GM18499 (cell line): ENCODE results near the gene BMPER.
A peak's percentile ranks its signal among the peaks of the same experiment; 100 is the strongest.

Experiments used
- ATAC-seq: cut with Tn5 transposase; IDR thresholded peaks from one replicate; pipeline ENCODE4 v1.9.1; 2021; ENCODE audit warnings: moderate number of reproducible peaks; ENCODE audit not compliant: insufficient read depth, unreplicated experiment

The BMPER gene

DNA sequence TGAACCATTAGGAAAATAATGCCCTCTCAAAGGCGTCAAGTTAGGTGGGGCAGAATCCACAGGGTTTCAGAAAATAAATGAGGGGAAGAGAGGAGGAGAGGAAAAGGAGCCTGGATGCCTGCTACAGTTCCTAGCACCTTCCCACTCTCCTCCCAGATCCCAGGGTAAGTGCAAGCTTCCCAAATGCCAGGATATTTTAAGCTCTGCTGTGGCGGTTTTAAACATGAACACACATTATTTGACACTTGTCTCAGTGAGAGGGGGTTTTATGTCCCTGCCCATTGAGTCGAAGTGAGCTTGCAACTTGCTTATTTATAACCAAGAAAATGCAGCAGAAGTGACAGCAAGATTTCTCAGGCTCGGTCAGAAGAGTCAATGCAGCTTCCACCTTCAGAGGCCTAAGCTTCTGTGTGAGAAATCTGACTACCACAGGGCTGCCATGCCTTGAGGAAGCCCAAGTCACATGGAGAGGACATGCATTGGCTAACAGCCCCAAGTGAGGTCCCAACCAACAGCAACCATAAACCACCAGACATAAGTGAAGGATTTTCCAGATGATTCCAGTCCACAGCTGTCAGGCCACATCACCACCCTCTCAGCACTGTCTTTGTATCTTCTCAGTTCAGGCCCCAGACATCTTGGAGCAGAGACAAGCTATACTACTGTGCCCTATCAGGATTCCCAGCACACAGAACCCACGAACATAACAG, 17.9 kb upstream of the BMPER start:
- no peak for ATAC-seq

DNA sequence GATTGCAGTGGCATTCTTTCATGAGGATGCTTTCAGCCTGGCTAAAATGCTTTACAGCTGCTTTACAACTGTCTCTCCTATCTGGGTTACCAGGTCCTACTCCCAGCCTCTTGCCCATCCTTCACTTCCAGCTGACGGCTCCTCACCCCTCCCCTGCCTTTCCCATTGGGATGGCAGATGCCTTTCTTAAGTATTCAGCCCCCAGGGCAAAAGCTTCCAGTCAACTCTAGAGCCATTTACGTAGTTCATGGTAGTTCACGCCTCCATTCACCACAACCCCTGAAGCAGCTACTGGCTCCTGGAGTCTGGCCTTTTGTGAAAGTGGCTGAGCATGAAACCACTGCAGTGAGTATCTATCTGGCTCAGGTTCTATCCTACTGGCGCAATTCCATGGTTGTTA, 17.2 kb upstream of the BMPER start:
- no peak for ATAC-seq

DNA sequence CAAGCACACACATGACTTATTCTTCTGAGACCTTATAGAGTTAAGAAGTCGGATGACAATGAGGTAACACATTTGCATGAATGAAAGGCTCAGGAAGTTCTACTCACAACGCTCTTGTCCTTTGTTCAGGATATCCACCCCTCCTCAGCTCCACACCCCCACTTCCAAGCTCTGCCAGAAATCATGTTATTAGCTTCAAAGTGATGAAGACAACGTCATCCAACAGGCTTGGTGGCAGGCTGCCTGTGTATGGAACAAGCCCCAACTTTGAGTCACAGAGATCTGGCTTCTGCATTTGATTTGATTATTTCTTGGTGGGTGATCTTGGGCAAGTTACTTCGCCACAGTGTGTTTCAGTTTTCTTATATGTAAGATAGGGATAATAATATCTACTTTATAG, 12.4 kb upstream of the BMPER start:
- ATAC-seq = no peak

DNA sequence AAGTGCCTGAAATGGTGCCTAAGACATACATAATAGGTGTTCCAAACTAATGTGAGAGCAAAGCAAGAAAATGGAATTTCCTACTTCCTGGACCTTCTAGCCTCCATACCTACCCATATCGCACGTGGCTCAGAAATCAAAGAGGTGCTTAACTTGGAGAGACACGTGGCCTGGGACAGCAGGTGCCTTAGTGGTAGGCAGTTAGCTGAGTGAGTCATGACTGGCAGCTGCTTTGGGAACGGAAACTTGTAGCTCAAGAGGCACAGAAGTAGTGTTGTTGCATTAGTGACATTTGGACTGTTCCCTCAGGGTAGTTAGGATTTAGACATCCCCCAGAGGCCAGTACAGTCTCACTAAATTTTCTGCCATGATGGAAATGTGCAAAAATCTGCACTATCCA, 12.0 kb upstream of the BMPER start:
- no peak for ATAC-seq

DNA sequence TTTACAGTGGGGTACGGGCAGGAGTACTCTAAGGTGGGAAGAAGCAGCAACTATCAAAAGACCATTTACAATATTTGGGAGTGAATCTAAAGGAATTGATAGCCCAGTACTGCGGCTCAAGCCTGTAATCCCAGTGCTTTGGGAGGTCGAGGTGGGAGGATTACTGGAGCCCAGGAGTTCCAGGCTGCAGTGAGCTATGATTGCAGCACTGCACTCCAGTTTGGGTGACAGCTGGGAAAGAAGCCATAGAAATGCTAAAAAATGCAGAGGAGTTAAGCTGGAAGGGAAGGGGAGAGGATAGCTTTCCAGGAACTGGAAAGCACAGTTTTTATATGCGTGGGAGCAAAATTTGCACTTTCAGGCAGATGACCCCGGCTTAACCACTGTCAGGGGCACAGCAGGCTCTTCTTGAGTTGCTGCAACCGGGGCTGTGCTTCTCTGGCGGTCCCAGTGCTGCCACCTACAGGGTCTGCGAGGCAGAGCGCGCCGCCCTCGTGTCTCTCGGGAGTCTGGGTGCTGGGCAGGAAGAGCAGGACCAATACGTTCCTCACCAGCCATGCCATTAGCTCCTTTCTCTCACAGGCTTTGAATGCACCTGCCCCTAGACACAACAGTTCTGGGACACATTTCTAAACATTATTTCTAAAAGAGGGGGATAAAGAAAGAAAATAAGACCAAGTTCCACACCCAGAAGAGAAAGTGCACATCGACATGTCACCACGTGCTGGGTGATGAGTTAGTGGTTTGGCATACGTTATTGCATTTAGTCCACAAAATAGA, 10.1 kb upstream of the BMPER start:
- ATAC-seq = peak; percentile 70

DNA sequence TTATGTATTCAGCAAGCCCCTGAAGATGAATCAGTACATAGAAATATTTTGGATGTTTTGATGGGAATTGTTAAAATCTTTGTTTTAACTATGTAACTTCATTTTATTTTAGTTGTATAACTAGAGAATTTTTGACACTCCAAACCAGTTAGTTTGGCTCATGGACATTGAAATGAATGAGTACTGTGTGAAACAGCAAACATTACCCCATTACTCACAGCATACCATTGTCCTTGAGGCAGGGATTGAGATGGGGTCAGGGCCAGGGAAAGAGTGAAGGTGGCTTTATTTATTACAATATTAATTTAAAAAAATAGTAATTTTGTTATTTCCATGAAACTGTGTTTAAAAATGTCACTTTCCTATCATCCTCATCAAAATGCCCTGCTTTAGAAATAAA, 4.8 kb upstream of the BMPER start:
- no peak for ATAC-seq

DNA sequence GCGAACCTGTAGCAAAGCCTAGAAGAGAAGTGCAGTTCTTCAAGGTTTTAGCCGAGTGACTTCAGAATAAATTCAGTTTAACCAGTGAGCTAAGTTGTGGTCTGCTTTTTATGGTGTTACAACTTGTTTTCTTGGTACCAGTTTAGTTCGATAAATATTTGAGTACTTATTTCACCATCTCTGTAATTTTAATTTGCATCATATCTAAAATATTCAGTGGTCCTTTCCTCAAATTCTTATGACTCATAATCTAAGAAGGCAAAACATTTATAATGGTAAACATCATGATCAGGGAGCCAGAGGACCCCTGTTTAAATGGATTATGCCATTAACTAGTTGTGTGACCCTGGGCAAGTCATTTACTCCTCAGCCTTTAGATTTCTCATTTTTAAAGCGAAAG, 4.1 kb upstream of the BMPER start:
- no peak for ATAC-seq

DNA sequence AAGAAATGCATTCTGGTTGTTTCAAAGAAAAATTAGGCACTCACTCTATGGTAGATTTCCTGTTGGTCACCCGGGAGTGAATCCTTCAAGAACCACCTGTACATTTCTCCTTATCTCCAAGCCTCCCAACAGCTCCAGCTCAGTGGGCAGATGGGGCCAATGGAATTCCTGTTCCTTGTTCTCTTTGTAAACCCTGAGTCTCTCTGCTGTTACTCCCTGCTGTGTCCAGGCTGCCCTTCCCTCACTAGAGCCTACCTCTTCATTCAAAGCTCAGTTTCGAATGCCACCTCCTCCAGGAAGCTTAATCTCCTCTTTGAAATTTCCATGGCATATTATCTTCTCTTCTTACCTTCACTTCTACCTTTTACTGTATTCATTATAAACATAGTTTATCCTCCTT, 3.5 kb upstream of the BMPER start:
- no peak for ATAC-seq

DNA sequence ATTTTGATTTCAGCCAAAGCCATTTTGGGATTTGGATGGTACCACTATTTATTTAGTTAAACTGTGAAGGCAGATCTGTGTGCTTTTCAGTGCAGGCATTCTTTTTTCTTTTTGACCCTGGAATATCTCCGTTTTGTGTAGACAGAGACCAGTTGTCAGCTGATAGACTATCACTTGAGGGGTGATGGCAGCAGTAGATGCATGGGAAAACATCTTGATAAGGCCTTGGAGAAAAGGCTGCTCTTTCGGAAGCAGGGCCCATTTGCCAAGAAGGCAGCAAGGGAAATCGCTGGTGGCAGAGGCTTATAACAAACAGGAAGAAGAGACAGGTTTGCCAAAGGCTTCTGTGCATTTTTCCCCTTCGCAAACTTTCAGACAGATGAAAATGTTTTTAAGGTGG, 2.6 kb upstream of the BMPER start:
- ATAC-seq = no peak

DNA sequence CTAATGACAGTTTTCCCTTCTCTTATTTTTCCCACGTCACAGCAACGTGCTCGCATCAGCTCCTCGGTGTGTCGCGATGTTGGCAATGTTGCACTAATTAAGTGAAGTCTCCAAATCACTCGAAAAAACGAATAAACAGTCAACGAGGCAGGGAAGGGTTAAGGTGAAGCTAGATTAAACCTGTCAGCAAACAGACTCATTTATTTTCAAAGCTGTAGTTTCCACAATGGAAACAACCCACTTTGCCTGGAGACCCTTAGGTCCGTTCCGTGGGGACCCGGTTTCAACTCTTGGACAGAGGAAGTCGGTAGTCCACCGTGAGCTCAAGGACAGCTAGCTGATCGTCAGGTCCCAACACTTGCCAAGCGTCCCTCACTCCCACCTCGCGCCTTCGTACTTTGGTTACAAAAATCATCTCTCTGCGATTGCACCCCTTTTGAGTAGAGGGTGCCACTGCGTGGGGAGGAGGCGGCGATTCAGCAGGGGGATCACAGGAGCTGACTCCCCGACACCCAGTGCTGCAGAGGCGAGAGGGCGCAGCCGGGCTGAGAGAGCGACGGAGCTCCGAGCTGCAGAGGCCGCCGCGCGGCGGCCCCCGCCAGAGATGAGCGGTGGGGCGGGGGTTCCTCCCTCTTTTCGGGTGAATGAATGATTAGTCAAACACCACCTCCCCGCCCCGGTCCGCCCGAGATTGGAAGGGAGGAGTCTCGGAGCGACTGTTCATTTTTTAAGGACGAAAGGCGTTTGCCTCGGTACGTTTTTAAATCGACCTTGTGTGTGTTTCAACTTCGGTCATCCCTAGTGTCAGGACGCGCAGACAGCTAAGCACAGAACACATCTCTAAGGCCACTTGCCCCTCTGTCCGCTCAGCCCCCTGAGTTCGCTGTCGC, 1.3 kb upstream of the BMPER start:
- no peak for ATAC-seq

DNA sequence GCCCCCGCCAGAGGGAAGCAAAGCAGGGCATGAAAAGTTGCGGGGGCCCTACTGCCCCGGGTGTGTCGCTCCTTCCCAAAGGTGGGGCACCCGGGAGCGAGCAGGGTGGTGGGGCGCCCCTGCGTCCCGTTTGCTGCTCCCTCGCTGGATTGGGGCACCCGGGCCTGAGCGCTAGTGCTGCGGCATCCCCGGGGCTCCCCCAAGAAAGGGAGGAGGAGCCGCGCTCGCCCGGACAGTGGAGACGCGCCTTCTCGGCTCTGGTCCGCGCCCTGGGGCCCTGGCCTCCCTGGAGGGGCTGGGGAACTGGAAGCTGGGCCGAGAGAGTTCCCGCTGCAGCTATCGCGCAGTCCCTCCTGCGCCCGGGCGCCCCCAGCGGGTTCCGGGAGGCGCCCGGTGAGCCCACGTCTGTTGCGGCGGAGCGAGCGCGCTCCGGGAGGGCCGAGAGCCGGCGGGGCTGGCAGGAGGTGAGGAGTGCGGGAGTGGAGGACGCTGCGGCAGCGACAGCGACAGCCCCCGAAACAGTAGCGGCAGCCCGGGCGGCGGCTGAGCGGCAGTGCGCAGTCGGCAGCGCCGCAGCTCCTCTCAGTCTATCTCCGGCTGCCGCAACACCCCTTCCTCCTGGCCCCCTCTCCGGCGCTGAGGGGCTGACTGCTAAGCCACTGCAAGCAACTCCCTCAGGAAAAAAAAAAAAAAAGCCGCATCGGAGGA, 504 bp upstream of the BMPER start:
- no peak for ATAC-seq

DNA sequence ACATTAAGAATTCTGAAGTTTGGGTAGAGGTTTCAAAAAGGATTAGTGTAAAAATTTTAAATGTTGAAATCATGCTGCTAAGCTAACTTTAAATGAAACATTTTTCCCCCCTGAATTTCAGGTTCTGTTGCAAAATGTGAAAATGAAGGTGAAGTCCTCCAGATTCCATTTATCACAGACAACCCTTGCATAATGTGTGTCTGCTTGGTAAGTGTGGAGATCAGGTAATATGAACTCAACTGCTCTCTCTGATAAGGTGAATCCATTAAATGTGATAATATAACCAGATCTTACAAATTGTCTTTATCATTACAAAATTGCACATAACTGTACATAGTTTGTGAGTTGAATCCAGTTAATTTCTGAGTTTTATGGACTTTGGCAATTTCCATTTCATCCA, 1.4 kb downstream of the BMPER start:
- ATAC-seq = no peak

DNA sequence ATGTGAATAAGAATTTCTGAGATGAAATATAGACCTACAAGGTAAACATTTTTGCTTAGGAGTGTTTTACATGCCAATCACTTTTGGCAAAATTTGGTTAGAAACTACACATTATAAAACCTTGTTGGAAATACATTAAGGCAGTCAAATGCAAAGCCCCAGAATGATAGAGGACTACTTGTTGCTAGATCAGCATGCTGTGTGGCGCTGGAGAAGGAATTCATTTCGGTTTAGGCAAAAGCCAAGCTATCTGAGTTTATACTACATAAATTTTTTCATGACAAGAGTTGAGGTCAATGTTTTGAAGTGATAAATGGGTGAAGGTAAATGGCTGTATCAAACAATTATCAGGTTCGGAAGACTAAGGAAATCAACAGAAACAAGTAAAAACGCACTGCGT, 2.3 kb downstream of the BMPER start:
- no peak for ATAC-seq

DNA sequence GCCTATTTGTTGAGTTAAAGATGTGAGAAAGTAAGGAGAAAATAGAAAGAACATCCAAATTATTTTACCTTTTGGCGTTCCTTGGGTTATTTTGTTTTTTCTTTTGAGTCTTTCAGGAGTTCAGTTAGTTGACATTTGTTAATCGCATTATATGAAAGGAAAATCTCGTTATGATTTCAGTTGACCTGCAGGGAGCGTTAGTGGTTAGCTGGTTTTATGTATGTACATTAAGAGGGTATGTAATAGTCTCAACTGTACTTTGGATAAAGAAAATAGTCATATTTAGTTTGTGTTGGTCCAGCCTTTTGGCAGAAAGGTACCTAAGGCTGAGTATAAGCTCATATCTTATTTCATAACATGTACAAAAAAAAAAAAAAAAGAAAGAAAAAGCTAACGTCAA, 4.0 kb downstream of the BMPER start:
- no peak for ATAC-seq

DNA sequence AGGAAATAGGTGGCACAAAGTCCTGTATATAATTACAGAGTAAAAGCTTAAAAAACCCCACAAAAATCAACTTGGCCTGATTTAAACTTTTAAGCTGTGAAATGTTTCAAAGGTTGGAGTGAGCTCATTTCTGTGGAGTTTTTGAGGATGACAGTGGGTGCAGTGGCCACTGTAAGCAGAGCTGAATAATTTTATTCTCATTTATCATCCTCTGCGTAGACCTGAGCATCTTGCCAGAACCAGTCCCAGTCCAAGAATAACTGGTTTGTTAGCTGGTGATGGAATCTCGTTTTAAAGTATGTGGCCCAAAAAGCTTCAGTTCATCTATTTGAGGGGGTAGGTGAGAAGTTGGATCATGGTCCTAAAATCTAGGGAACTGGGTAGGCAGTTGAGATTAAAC, 4.4 kb downstream of the BMPER start:
- no peak for ATAC-seq

DNA sequence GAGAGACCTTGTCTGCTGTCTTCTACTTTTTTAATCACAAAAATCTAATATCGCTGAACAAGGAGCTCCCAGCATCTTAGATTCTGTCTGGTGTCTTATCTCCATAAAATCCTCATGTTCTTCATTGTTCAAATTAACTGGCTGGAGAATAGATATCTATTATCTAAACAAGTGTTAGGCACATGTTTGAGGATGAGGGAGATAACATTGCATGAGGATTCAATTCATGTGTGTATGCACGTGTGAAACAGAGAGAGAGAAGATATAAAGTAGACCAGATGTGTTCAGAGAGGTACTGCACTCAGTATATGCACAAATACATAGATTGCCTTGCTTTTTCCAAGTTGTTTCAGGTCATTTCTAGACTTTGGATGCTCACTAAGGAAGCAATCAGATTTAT, 5.4 kb downstream of the BMPER start:
- no peak for ATAC-seq

DNA sequence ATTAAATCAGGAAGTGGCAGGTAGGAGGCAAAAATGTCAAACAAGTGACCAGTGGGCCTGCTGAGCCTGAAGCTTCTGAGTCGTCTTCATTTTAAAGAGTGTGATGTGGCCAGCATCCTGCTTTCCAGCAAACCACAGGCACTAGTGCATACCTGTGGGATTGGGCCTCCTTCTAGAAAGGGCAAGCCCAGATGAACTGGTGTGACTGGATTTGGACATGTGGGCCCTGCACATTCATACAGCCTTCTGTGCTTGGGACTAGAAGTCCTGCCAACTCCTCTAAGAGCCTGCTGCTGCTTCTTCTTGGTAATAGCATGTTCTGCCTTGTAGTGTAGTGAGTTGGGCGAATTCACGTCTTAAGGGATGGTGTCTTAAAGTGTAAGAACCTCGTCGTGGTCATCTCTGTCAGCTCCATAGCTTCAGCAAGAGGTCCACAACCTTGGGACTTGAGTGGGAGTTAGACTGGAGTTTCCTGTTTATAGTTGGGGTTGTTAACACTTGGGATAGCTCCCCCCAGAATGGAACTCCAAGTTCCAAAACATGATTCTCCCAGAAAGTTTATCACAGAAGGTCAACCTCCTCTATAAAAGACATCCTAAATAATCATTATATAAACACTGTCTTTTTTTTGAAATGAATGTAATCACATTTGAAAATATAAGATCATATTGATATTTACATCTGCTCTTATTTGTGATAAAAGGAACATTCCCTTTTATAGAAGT, 11.2 kb downstream of the BMPER start:
- no peak for ATAC-seq

DNA sequence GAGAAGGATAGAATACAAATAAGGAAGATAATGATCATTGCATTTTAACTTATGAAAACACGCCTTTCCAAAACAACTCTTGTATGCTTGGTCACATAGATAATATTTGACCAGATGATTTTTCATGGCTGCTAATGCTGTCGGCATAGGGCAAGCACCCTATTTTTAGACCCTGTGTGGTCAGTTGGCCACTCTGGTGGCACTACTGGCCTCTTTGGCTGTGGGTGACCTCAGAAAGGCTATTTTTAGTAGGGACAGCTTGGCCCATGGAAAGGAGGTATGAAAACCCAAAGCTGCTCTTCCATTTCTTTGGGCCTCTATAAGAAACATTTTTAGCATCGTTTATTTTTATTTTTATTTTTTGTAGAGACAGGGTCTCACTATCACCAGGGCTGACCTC, 12.3 kb downstream of the BMPER start:
- no peak for ATAC-seq

DNA sequence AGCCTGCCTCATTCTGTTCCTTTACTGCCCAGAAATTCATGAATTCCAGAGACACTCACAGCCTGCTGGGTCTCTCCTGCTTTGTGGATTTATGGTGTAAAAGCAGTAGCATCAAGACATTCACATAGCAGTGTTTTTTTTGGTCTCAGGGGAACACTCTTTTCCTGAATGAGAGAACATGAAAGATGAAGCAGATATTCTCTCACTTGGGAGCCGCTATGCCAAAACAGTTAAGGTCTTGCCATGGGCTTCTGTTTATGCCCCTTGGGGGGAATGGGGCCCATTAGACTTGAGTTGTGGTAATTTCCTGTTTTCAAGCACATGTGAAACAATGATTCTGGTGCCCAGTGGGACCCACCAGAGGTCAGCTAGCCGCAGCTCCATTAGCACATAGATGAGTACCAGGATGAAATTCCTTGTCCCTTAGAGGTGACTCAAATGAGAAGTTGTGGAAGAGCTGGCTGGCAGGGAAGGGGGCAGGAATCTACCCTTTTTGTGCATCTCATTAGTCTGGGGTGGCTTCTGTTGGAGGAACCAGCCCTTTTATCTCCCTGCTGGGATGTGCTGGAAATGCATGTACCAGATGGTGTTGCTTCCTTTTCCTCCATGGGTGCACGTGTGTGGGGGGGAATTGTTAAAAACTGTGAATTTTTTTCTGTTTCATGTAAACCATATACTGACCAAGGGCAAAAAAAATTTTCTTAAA, 13.3 kb downstream of the BMPER start:
- ATAC-seq = no peak
